A549 (cell line): ENCODE data around the gene GNG5. TPM values are rescaled to one million over a fixed set of nuclear protein-coding genes. Genes with fewer than 3 reads are reported as not detected.

Experiments used
- ATAC-seq, 2 experiments: fragments of 200-7000 bp in 1 of 2; fragments of >200 bp in 1 of 2; cut with Nextera tagmentation in 1 of 2; cut with Tn5 transposase in 1 of 2; 3 replicates each; pipeline versions ENCODE4 v1.8.0 to v1.9.1; 2018 to 2020; ENCODE audit warnings: mild to moderate bottlenecking in 1 of 2, moderate library complexity in 1 of 2
- CTCF ChIA-PET: fragments of 300-600 bp; sonication (Branson Sonifier 250); formaldehyde crosslinking; extraction: SDS; loops from one replicate; lab custom pipeline; 2021; ENCODE audit warnings: antibody characterized with exemption, inconsistent platforms; lab: Yijun Ruan, JAX
- POLR2A ChIA-PET: fragments of 350-600 bp; formaldehyde crosslinking; extraction: SDS; loops from one replicate; lab custom pipeline; 2021; ENCODE audit warnings: antibody characterized with exemption, inconsistent platforms; lab: Yijun Ruan, JAX
- DNase-seq, 2 experiments: peaks; one replicate each; pipeline versions ENCODE4 v3.0.0 to v3.0.0-alpha.2; 2011 to 2016; ENCODE audit warnings: low read depth in 1 of 2, low spot score in 1 of 2
- FAIRE-seq: peaks from 2 replicates; lab custom pipeline; 2011; peaks lifted over from hg19 to GRCh38; lab: Jason Lieb, UNC
- H3K27ac ChIP-seq, 2 experiments: fragments of >200 bp; sonication (Bioruptor Twin); formaldehyde crosslinking; 3 replicates each; pipeline ENCODE4 v1.5.1; 2016 to 2017
- H3K4me1 ChIP-seq: fragments of >200 bp; sonication (Bioruptor Twin); formaldehyde crosslinking; 3 replicates; pipeline ENCODE4 v1.6.1; 2016
- H3K4me2 ChIP-seq: fragments of >200 bp; sonication (Bioruptor Twin); formaldehyde crosslinking; 3 replicates; pipeline ENCODE4 v1.6.1; 2016
- H3K4me3 ChIP-seq: fragments of >200 bp; sonication (Bioruptor Twin); formaldehyde crosslinking; 3 replicates; pipeline ENCODE4 v1.5.1; 2016
- H3K9me3 ChIP-seq: fragments of >200 bp; sonication (Bioruptor Twin); formaldehyde crosslinking; 3 replicates; pipeline ENCODE4 v1.6.1; 2016
- BHLHE40 ChIP-seq: IDR thresholded peaks from 2 replicates; pipeline ENCODE4 v1.6.1; 2012; ENCODE audit warnings: low read depth, low read length, inconsistent platforms
- CBX2 ChIP-seq: fragments of 200-600 bp; sonication (generic); IDR thresholded peaks from 2 replicates; pipeline ENCODE4 v1.6.1; 2016; ENCODE audit warnings: low read depth, mild to moderate bottlenecking, borderline replicate concordance
- CTCF ChIP-seq: fragments of >200 bp; sonication (Bioruptor Twin); formaldehyde crosslinking; IDR thresholded peaks from 3 replicates; pipeline ENCODE4 v1.5.1; 2016
- E2F6 ChIP-seq: IDR thresholded peaks from 2 replicates; pipeline ENCODE4 v1.6.1; 2012; ENCODE audit warnings: low read depth, borderline replicate concordance
- EHF ChIP-seq: fragments of 250-450 bp; sonication (Bioruptor Pico); IDR thresholded peaks from 2 replicates; pipeline ENCODE4 v1.5.0; 2020; ENCODE audit warnings: mild to moderate bottlenecking
- EHMT2 ChIP-seq: fragments of 200-600 bp; sonication (generic); IDR thresholded peaks from 2 replicates; pipeline ENCODE4 v1.6.1; 2016; ENCODE audit warnings: antibody characterized with exemption, low read depth, mild to moderate bottlenecking, moderate library complexity
- ELK1 ChIP-seq: fragments of 150-350 bp; IDR thresholded peaks from 2 replicates; pipeline ENCODE4 v1.6.1; 2014; ENCODE audit warnings: low read depth, mild to moderate bottlenecking, low read length
- ESRRA ChIP-seq: fragments of 150-350 bp; IDR thresholded peaks from 2 replicates; pipeline ENCODE4 v1.6.1; 2014; ENCODE audit warnings: mild to moderate bottlenecking, low read length, borderline replicate concordance
- FOSB ChIP-seq: fragments of 250-450 bp; sonication (Bioruptor Pico); IDR thresholded peaks from 2 replicates; pipeline ENCODE4 v1.5.0; 2020; ENCODE audit warnings: mild to moderate bottlenecking, moderate library complexity
- FOXS1 ChIP-seq: fragments of 250-450 bp; sonication (Bioruptor Pico); IDR thresholded peaks from 2 replicates; pipeline ENCODE4 v1.5.0; 2020; ENCODE audit warnings: mild to moderate bottlenecking, moderate library complexity
- HES2 ChIP-seq: fragments of >200 bp; sonication (Bioruptor Twin); formaldehyde crosslinking; IDR thresholded peaks from 2 replicates; pipeline ENCODE4 v1.6.1; 2016
- HOXA7 ChIP-seq: fragments of 250-450 bp; sonication (Bioruptor Pico); IDR thresholded peaks from 2 replicates; pipeline ENCODE4 v1.5.0; 2020; ENCODE audit warnings: mild to moderate bottlenecking, moderate library complexity
- JUN ChIP-seq, 2 experiments: fragments of >200 bp; sonication (Bioruptor Twin); formaldehyde crosslinking; IDR thresholded peaks; 2 replicates in 1 of 2; 3 replicates in 1 of 2; pipeline ENCODE4 v1.6.1; 2016 to 2017
- JUNB ChIP-seq: fragments of >200 bp; sonication (Bioruptor Twin); formaldehyde crosslinking; IDR thresholded peaks from 2 replicates; pipeline ENCODE4 v1.6.1; 2016
- KDM1A ChIP-seq: fragments of 200-600 bp; sonication (generic); IDR thresholded peaks from 2 replicates; pipeline ENCODE4 v1.6.1; 2016; ENCODE audit warnings: low read depth, mild to moderate bottlenecking
- MAZ ChIP-seq: fragments of 150-350 bp; IDR thresholded peaks from 2 replicates; pipeline ENCODE4 v1.6.1; 2014; ENCODE audit warnings: antibody characterized with exemption, low read depth, low read length, borderline replicate concordance
- NFE2L2 ChIP-seq: fragments of 150-350 bp; conservative IDR thresholded peaks from 2 replicates; pipeline ENCODE4 v1.6.1; 2014; ENCODE audit warnings: low read length
- NPAS2 ChIP-seq: fragments of 250-450 bp; sonication (Bioruptor Pico); IDR thresholded peaks from 2 replicates; pipeline ENCODE4 v1.8.0; 2022; ENCODE audit warnings: mild to moderate bottlenecking, moderate library complexity, borderline replicate concordance
- NR3C1 ChIP-seq: fragments of >200 bp; sonication (Bioruptor Twin); formaldehyde crosslinking; IDR thresholded peaks from 3 replicates; pipeline ENCODE4 v1.6.1; 2017
- PBX3 ChIP-seq: IDR thresholded peaks from 2 replicates; pipeline ENCODE4 v1.6.1; 2012
- PHF8 ChIP-seq: fragments of 200-600 bp; sonication (generic); IDR thresholded peaks from 2 replicates; pipeline ENCODE4 v1.6.1; 2016; ENCODE audit warnings: low read depth, mild to moderate bottlenecking, antibody characterized with exemption, moderate library complexity, borderline replicate concordance
- POLR2A ChIP-seq: IDR thresholded peaks from 2 replicates; pipeline ENCODE4 v1.6.1; 2012; ENCODE audit warnings: mild to moderate bottlenecking, low read length
- POLR2AphosphoS2 ChIP-seq: conservative IDR thresholded peaks from 2 replicates; pipeline ENCODE4 v1.6.1; 2012; ENCODE audit warnings: low read length, improper control_type of control experiment, inconsistent platforms
- RARB ChIP-seq: fragments of 250-450 bp; sonication (Bioruptor Pico); IDR thresholded peaks from 2 replicates; pipeline ENCODE4 v1.8.0; 2021; ENCODE audit warnings: mild to moderate bottlenecking, moderate library complexity
- RCOR1 ChIP-seq: fragments of 150-350 bp; IDR thresholded peaks from 2 replicates; pipeline ENCODE4 v1.6.1; 2014; ENCODE audit warnings: antibody characterized with exemption, low read length, low read depth
- RFX5 ChIP-seq: fragments of 450-650 bp; IDR thresholded peaks from 2 replicates; pipeline ENCODE4 v1.7.1; 2014; ENCODE audit warnings: antibody characterized with exemption, mild to moderate bottlenecking, moderate library complexity
- SREBF2 ChIP-seq: fragments of 450-650 bp; IDR thresholded peaks from 2 replicates; pipeline ENCODE4 v1.6.1; 2014; ENCODE audit warnings: mild to moderate bottlenecking, moderate library complexity
- TFCP2L1 ChIP-seq: fragments of 250-450 bp; sonication (Bioruptor Pico); IDR thresholded peaks from 2 replicates; pipeline ENCODE4 v1.5.0; 2021; ENCODE audit warnings: mild to moderate bottlenecking
- TP53 ChIP-seq: fragments of 250-450 bp; sonication (Bioruptor Pico); IDR thresholded peaks from 2 replicates; pipeline ENCODE4 v1.5.0; 2021; ENCODE audit warnings: mild to moderate bottlenecking, moderate library complexity
- ZFP36 ChIP-seq: fragments of 450-650 bp; IDR thresholded peaks from 2 replicates; pipeline ENCODE4 v1.6.1; 2014; ENCODE audit warnings: borderline replicate concordance; ENCODE audit not compliant: partially characterized antibody
- ZNF302 ChIP-seq: fragments of 250-450 bp; sonication (Bioruptor Pico); IDR thresholded peaks from 2 replicates; pipeline ENCODE4 v1.9.0; 2021; ENCODE audit warnings: inconsistent platforms, mild to moderate bottlenecking, moderate library complexity
- WGBS: methylation state at CpG from one replicate; pipeline ENCODE4 v1.1.6; 2017; ENCODE audit errors: missing lambda C conversion rate; 5-methylcytosine and 5-hydroxymethylcytosine counted together
- polyA plus RNA-seq, 4 experiments: library from polyadenylated mRNA; depleted of rRNA in 3 of 4; stranded (reverse); fragments of >200 nt; fragmentation: RNase III in 1 of 4; extraction: RNeasy Plus Mini Kit Qiagen cat#74134 plus additional on column Dnase treatment in 1 of 4; gene quantifications; 2 replicates in 3 of 4; 3 replicates in 1 of 4; pipeline ENCODE4 v1.2.3, GENCODE V29; 2011 to 2017

The GNG5 gene
- polyA plus RNA-seq, 2 of the 4 experiments (the other 2 are of a cell fraction) = 59.3 to 135 TPM

GRCh38 chr1:84538599-84538998 is 32.2 kb upstream of the GNG5 start:
- no peak for TF ChIP-seq JUNB
- no peak for TF ChIP-seq POLR2A
- no peak for TF ChIP-seq CBX2
- no peak for TF ChIP-seq POLR2AphosphoS2
- TF ChIP-seq TFCP2L1 (CRISPR knock-in tag) = no peak
- no peak for TF ChIP-seq RFX5
- TF ChIP-seq ZNF302 = no peak
- no peak for TF ChIP-seq PHF8
- TF ChIP-seq JUN (IDR thresholded peaks at IDR 0.05) = no peak
- no peak for TF ChIP-seq FOSB
- TF ChIP-seq FOXS1 = no peak
- TF ChIP-seq NFE2L2 = no peak
- no peak for TF ChIP-seq ZFP36
- no peak for TF ChIP-seq ELK1
- no peak for TF ChIP-seq MAZ
- TF ChIP-seq EHMT2 = no peak
- TF ChIP-seq SREBF2 = no peak
- POLR2A ChIA-PET = no interaction called here
- Histone ChIP-seq H3K4me1 (peaks cover 11% of the 10 kb centered on the region; the same call in 1 of the 3 replicates), H3K27ac (no peak overlapping the region), H3K4me2 (no peak overlapping the region), H3K9me3 (no peaks in the 10 kb centered on the region), H3K4me3 (no peak overlapping the region)
- ATAC-seq = no peak
- DNase-seq = no peak
- CTCF ChIA-PET = no interaction called here
- FAIRE-seq = no peak

- no peak for ATAC-seq
- Histone ChIP-seq H3K4me3 (no peak overlapping the region), H3K9me3 (no peaks in the 10 kb centered on the region), H3K4me2 (no peak overlapping the region), H3K4me1 (no peaks in the 10 kb centered on the region), H3K27ac (no peak overlapping the region)
- no peak for TF ChIP-seq MAZ
- DNase-seq = no peak
- 100% methylated on average over 1 of the region's 1 CpG for WGBS
- no peak for FAIRE-seq
- POLR2A ChIA-PET = no interaction called here
- CTCF ChIA-PET = interaction anchor here (0.5 to 1.9 kb wide), 2 partner anchors 95 to 134 kb away, joined by 3 to 4 read pairs; no protein-coding TSS in a partner anchor
Measured at GRCh38 chr1:84525779-84526178, 19.4 kb upstream of the GNG5 start.

- ChIA-PET POLR2A (no interaction called here), CTCF (no interaction called here)
- FAIRE-seq = no peak
- Histone ChIP-seq H3K27ac (no peak overlapping the region), H3K4me3 (no peak overlapping the region), H3K9me3 (no peaks in the 10 kb centered on the region), H3K4me2 (no peak overlapping the region), H3K4me1 (no peaks in the 10 kb centered on the region)
- no peak for TF ChIP-seq FOXS1
- no peak for TF ChIP-seq NR3C1
- TF ChIP-seq HES2 = no peak
- TF ChIP-seq TFCP2L1 (CRISPR knock-in tag) = no peak
- TF ChIP-seq E2F6 = no peak
- no peak for TF ChIP-seq JUNB
- no peak for TF ChIP-seq RARB (CRISPR knock-in tag)
- TF ChIP-seq RCOR1 = no peak
- DNase-seq = no peak
- ATAC-seq = no peak
Measured at GRCh38 chr1:84524590-84524989, 18.2 kb upstream of the GNG5 start.

GRCh38 chr1:84510668-84511067 is 4.3 kb upstream of the GNG5 start:
- DNase-seq = no peak
- Histone ChIP-seq H3K27ac (no peak overlapping the region), H3K4me3 (no peak overlapping the region), H3K9me3 (0 out of 3 replicates have a peak, but pooled peaks cover 4% of the 10 kb centered on the region), H3K4me1 (peaks cover 7% of the 10 kb centered on the region; the same call in 1 of the 3 replicates), H3K4me2 (no peak overlapping the region)
- POLR2A ChIA-PET = no interaction called here
- CTCF ChIA-PET = no interaction called here
- no peak for FAIRE-seq
- ATAC-seq = no peak
- 92% methylated on average over 3 of the region's 3 CpGs for WGBS
- no peak for TF ChIP-seq TP53
- no peak for TF ChIP-seq BHLHE40
- no peak for TF ChIP-seq PBX3
- no peak for TF ChIP-seq EHF (CRISPR knock-in tag)
- no peak for TF ChIP-seq CTCF
- no peak for TF ChIP-seq ESRRA
- no peak for TF ChIP-seq JUN (IDR thresholded peaks at IDR 0.05)
- no peak for TF ChIP-seq RARB (CRISPR knock-in tag)
- no peak for TF ChIP-seq KDM1A
- TF ChIP-seq NPAS2 = no peak
- TF ChIP-seq HOXA7 = no peak
